GM12874 (cell line): ENCODE data around the gene C11orf21.

ENCODE experiments used
- TF ChIP-seq, protein P1 (sequence below): IDR thresholded peaks from 2 replicates; pipeline ENCODE4 v1.5.1; 2011; ENCODE audit warnings: low read depth, mild to moderate bottlenecking, control low read depth, low read length, moderate library complexity; ENCODE audit not compliant: insufficient read depth

Gene C11orf21

GRCh38 chr11:2295971-2296912 is 5.5 kb downstream of the C11orf21 start:
- TF ChIP-seq, protein P1, sequence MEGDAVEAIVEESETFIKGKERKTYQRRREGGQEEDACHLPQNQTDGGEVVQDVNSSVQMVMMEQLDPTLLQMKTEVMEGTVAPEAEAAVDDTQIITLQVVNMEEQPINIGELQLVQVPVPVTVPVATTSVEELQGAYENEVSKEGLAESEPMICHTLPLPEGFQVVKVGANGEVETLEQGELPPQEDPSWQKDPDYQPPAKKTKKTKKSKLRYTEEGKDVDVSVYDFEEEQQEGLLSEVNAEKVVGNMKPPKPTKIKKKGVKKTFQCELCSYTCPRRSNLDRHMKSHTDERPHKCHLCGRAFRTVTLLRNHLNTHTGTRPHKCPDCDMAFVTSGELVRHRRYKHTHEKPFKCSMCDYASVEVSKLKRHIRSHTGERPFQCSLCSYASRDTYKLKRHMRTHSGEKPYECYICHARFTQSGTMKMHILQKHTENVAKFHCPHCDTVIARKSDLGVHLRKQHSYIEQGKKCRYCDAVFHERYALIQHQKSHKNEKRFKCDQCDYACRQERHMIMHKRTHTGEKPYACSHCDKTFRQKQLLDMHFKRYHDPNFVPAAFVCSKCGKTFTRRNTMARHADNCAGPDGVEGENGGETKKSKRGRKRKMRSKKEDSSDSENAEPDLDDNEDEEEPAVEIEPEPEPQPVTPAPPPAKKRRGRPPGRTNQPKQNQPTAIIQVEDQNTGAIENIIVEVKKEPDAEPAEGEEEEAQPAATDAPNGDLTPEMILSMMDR: no peak

DNA sequence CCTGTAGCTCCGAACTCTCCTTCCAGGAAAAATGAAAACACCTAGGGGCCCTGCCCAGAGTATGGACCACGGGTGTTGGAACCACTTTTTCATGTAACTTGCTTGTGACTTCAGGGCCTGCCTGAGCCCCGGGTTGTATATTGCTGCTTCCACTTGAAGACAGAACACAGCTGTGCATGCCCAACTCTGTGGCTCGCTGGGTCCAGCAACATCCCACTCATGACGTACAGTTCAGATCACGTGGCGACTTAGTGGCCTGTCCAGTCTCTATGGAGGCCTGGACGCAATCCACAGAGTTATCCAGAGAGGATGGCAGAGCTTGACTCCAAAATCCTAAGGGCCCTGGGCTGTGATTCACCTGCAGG is 6.8 kb downstream of the C11orf21 start:
- TF ChIP-seq, protein P1: no peak

DNA sequence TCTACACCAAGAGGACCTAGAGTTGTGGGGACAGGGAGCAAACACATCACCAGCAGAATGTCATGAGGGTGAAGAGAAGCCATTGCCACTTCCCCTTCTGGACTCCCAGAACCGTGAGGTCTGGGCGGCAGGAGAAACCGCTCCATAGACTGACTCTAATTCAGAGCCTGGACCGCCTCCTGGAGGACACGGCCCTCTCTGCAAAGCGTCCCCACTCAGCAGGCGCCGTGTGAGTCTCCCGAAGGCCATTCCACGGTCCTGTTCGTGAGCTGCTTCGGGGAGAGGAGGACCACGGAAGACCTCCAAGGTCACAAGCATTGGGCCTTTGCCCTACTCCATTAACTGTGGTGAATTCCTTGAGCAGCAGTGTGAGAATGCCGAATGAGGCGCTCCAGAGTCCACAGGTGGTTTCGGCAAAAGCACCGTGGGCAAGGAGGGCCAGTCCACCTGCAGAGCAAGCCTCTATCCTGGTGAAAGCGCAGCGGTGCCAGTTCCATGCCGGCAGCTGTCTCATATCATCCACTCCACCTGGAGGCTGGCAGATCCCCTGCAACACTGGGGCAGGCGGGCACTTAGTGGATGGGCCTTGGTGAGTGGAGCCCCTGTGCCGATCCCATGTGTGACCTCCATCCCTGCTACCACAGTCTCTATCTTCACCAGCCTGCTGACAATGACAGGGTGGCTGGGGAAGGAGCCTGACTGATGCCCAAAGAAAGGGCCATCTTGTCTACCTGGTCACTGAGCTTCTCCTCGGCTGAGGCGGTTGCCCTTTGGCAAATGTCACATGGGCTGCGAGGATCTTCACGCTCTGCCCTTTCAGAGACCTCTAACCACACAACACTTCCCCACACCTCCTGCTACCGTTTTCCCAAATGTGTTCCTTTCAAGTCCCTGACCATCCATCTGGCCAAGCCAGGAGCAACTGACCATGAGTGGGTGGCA is 7.5 kb downstream of the C11orf21 start:
- TF ChIP-seq, protein P1: no peak

GRCh38 chr11:2293531-2293971 is 8.2 kb downstream of the C11orf21 start:
- TF ChIP-seq, protein P1: no peak

- TF ChIP-seq, protein P1: no peak
Measured at GRCh38 chr11:2290351-2290841, 11.3 kb downstream of the C11orf21 start.

- TF ChIP-seq, protein P1: no peak
Measured at GRCh38 chr11:2289859-2290258, 11.9 kb downstream of the C11orf21 start.

- TF ChIP-seq, protein P1: no peak
Measured at GRCh38 chr11:2289350-2289749, 12.4 kb downstream of the C11orf21 start.
